HEK293 (cell line): ENCODE measurements around the gene HOXA10.

Experiments
- BCL11A ChIP-seq: fragments of 450-650 bp; formaldehyde crosslinking; IDR thresholded peaks from 2 replicates; pipeline ENCODE4 v1.5.1; 2016; ENCODE audit warnings: low read depth, missing biosample characterization, missing genetic modification characterization
- FEZF1 ChIP-seq: fragments of 450-650 bp; formaldehyde crosslinking; IDR thresholded peaks from 2 replicates; pipeline ENCODE4 v1.5.1; 2016; ENCODE audit warnings: missing biosample characterization, missing genetic modification characterization
- GFI1B ChIP-seq: fragments of 450-650 bp; formaldehyde crosslinking; IDR thresholded peaks from 2 replicates; pipeline ENCODE4 v1.5.1; 2016; ENCODE audit warnings: missing biosample characterization, missing genetic modification characterization
- IKZF3 ChIP-seq: fragments of 450-650 bp; IDR thresholded peaks from 2 replicates; pipeline ENCODE4 v1.5.0; 2018; ENCODE audit warnings: missing biosample characterization, mild to moderate bottlenecking, missing genetic modification characterization, moderate library complexity
- KLF7 ChIP-seq: fragments of 450-650 bp; formaldehyde crosslinking; IDR thresholded peaks from 2 replicates; pipeline ENCODE4 v1.5.1; 2016; ENCODE audit warnings: missing biosample characterization, missing genetic modification characterization, borderline replicate concordance
- MYNN ChIP-seq: fragments of 450-650 bp; formaldehyde crosslinking; IDR thresholded peaks from 2 replicates; pipeline ENCODE4 v1.5.1; 2016; ENCODE audit warnings: missing biosample characterization, missing genetic modification characterization, borderline replicate concordance
- PATZ1 ChIP-seq: fragments of 450-650 bp; formaldehyde crosslinking; IDR thresholded peaks from 2 replicates; pipeline ENCODE4 v1.5.1; 2016; ENCODE audit warnings: missing biosample characterization, missing genetic modification characterization
- SALL2 ChIP-seq: fragments of 450-650 bp; formaldehyde crosslinking; IDR thresholded peaks from 2 replicates; pipeline ENCODE4 v1.5.0; 2017; ENCODE audit warnings: missing biosample characterization, mild to moderate bottlenecking, missing genetic modification characterization, borderline replicate concordance
- SCRT1 ChIP-seq: fragments of 450-650 bp; formaldehyde crosslinking; IDR thresholded peaks from 2 replicates; pipeline ENCODE4 v1.5.1; 2016; ENCODE audit warnings: missing biosample characterization, missing genetic modification characterization, borderline replicate concordance
- SCRT2 ChIP-seq: fragments of 450-650 bp; formaldehyde crosslinking; IDR thresholded peaks from 2 replicates; pipeline ENCODE4 v1.5.1; 2016; ENCODE audit warnings: missing biosample characterization, missing genetic modification characterization
- WT1 ChIP-seq: fragments of 450-650 bp; formaldehyde crosslinking; IDR thresholded peaks from 2 replicates; pipeline ENCODE4 v1.5.1; 2016; ENCODE audit warnings: missing biosample characterization, missing genetic modification characterization
- ZBTB1 ChIP-seq: fragments of 450-650 bp; formaldehyde crosslinking; IDR thresholded peaks from 2 replicates; pipeline ENCODE4 v1.5.1; 2016; ENCODE audit warnings: missing biosample characterization, missing genetic modification characterization
- ZBTB11 ChIP-seq: fragments of 450-650 bp; formaldehyde crosslinking; conservative IDR thresholded peaks from 2 replicates; pipeline ENCODE4 v1.5.1; 2016; ENCODE audit warnings: low read depth, missing biosample characterization, missing genetic modification characterization
- ZBTB21 ChIP-seq: fragments of 450-650 bp; formaldehyde crosslinking; IDR thresholded peaks from 2 replicates; pipeline ENCODE4 v1.5.1; 2017; ENCODE audit warnings: missing biosample characterization, missing genetic modification characterization
- ZIC2 ChIP-seq: fragments of 450-650 bp; formaldehyde crosslinking; IDR thresholded peaks from 2 replicates; pipeline ENCODE4 v1.5.1; 2016; ENCODE audit warnings: missing biosample characterization, missing genetic modification characterization
- ZNF114 ChIP-seq: fragments of 450-650 bp; formaldehyde crosslinking; IDR thresholded peaks from 2 replicates; pipeline ENCODE4 v1.5.0; 2017; ENCODE audit warnings: missing biosample characterization, missing genetic modification characterization
- ZNF146 ChIP-seq: fragments of 450-650 bp; formaldehyde crosslinking; IDR thresholded peaks from 2 replicates; pipeline ENCODE4 v1.5.1; 2016; ENCODE audit warnings: missing biosample characterization, missing genetic modification characterization
- ZNF211 ChIP-seq: fragments of 450-650 bp; formaldehyde crosslinking; IDR thresholded peaks from 2 replicates; pipeline ENCODE4 v1.5.1; 2016; ENCODE audit warnings: low read depth, missing biosample characterization, missing genetic modification characterization
- ZNF248 ChIP-seq: fragments of 450-650 bp; formaldehyde crosslinking; IDR thresholded peaks from 2 replicates; pipeline ENCODE4 v1.5.1; 2017; ENCODE audit warnings: missing biosample characterization, missing genetic modification characterization
- ZNF311 ChIP-seq: fragments of 450-650 bp; formaldehyde crosslinking; IDR thresholded peaks from 2 replicates; pipeline ENCODE4 v1.5.1; 2017; ENCODE audit warnings: missing biosample characterization, missing genetic modification characterization, borderline replicate concordance
- ZNF404 ChIP-seq: fragments of 450-650 bp; formaldehyde crosslinking; IDR thresholded peaks from 2 replicates; pipeline ENCODE4 v1.5.1; 2017; ENCODE audit warnings: missing biosample characterization, missing genetic modification characterization
- ZNF416 ChIP-seq: fragments of 450-650 bp; formaldehyde crosslinking; IDR thresholded peaks from 2 replicates; pipeline ENCODE4 v1.5.1; 2016; ENCODE audit warnings: missing biosample characterization, missing genetic modification characterization
- ZNF529 ChIP-seq: fragments of 450-650 bp; formaldehyde crosslinking; IDR thresholded peaks from 2 replicates; pipeline ENCODE4 v1.5.1; 2017; ENCODE audit warnings: missing genetic modification characterization, missing biosample characterization; ENCODE audit not compliant: insufficient replicate concordance
- ZNF548 ChIP-seq: fragments of 450-650 bp; formaldehyde crosslinking; IDR thresholded peaks from 2 replicates; pipeline ENCODE4 v1.5.1; 2016; ENCODE audit warnings: missing biosample characterization, missing genetic modification characterization
- ZNF571 ChIP-seq: fragments of 450-650 bp; formaldehyde crosslinking; IDR thresholded peaks from 2 replicates; pipeline ENCODE4 v1.5.0; 2017; ENCODE audit warnings: missing biosample characterization, missing genetic modification characterization
- ZNF830 ChIP-seq: fragments of 450-650 bp; IDR thresholded peaks from 2 replicates; pipeline ENCODE4 v1.5.0; 2018; ENCODE audit warnings: missing biosample characterization, missing genetic modification characterization, low read depth, mild to moderate bottlenecking, moderate library complexity
- ZNF837 ChIP-seq: fragments of 450-650 bp; formaldehyde crosslinking; IDR thresholded peaks from 2 replicates; pipeline ENCODE4 v1.5.1; 2016; ENCODE audit warnings: missing biosample characterization, missing genetic modification characterization
- ZXDB ChIP-seq: fragments of 450-650 bp; formaldehyde crosslinking; IDR thresholded peaks from 2 replicates; pipeline ENCODE4 v1.5.1; 2016; ENCODE audit warnings: missing biosample characterization, missing genetic modification characterization
- TF ChIP-seq, protein P1 (sequence below): fragments of 450-650 bp; IDR thresholded peaks from 2 replicates; pipeline ENCODE4 v1.5.1; 2018; ENCODE audit warnings: missing biosample characterization, mild to moderate bottlenecking, missing genetic modification characterization
- TF ChIP-seq, protein P2 (sequence below): fragments of 450-650 bp; formaldehyde crosslinking; IDR thresholded peaks from 2 replicates; pipeline ENCODE4 v1.5.1; 2017; ENCODE audit warnings: missing biosample characterization, missing genetic modification characterization
- TF ChIP-seq, protein P3 (sequence below): fragments of 450-650 bp; formaldehyde crosslinking; IDR thresholded peaks from 2 replicates; pipeline ENCODE4 v1.5.1; 2016; ENCODE audit warnings: missing biosample characterization, missing genetic modification characterization

The HOXA10 gene

DNA sequence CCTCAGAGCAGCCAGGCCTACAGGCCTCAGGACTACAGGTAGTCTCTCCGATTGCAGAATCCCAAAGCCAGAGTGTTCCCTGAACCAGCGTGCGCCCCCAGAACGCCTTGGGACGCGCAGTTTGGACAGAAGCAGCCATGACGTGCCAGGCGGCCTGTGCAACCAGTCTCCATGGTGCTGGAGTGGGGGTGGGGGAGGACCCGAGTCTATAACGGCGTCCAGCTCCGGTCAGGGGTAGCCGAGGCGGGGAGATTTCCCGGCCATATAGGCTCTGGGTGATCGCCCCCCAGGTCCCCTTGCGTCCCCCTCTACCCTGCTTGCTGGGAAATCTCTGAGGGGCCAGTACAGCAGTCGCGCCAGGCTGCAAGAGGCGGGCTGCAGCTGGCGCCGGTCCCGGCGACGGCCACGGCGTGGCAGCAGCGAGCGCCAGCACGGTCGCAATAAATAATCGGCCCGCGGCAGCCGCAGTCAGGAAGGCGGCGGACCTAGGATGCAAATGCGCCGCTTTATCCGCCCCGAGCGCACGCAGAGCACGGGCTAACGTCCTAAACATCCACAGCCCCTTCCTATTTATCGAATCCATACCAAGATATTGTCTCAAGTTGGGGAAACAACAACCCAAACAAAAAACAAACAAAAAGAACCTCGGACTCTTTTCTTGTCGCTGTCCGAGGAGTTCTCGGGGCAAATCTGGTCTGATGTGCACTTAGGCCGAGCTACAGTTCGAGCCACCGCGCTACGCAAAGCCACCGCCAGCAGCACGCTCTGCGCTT is 23.4 kb downstream of the HOXA10 start (continued):
- TF ChIP-seq ZNF830, result no peak
- no peak for TF ChIP-seq ZBTB1
- TF ChIP-seq KLF7, result no peak
- no peak for TF ChIP-seq ZNF837 (tag by site-specific recombination)
- TF ChIP-seq, protein P1, sequence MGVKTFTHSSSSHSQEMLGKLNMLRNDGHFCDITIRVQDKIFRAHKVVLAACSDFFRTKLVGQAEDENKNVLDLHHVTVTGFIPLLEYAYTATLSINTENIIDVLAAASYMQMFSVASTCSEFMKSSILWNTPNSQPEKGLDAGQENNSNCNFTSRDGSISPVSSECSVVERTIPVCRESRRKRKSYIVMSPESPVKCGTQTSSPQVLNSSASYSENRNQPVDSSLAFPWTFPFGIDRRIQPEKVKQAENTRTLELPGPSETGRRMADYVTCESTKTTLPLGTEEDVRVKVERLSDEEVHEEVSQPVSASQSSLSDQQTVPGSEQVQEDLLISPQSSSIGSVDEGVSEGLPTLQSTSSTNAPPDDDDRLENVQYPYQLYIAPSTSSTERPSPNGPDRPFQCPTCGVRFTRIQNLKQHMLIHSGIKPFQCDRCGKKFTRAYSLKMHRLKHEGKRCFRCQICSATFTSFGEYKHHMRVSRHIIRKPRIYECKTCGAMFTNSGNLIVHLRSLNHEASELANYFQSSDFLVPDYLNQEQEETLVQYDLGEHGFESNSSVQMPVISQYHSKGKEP, result 0 out of 2 replicates have a peak, but pooled peaks have one; percentile 24
- TF ChIP-seq ZNF404 (tag by site-specific recombination), result no peak
- TF ChIP-seq ZNF571 (tag by site-specific recombination), result no peak
- TF ChIP-seq WT1 (tag by site-specific recombination), result no peak
- TF ChIP-seq ZNF146 (tag by site-specific recombination), result no peak
- no peak for TF ChIP-seq ZNF211 (tag by site-specific recombination)
- TF ChIP-seq ZNF548 (tag by site-specific recombination), result no peak
- no peak for TF ChIP-seq ZBTB11
- peak; percentile 20; the same call in 1 of the 2 replicates for TF ChIP-seq FEZF1
- TF ChIP-seq, protein P2, sequence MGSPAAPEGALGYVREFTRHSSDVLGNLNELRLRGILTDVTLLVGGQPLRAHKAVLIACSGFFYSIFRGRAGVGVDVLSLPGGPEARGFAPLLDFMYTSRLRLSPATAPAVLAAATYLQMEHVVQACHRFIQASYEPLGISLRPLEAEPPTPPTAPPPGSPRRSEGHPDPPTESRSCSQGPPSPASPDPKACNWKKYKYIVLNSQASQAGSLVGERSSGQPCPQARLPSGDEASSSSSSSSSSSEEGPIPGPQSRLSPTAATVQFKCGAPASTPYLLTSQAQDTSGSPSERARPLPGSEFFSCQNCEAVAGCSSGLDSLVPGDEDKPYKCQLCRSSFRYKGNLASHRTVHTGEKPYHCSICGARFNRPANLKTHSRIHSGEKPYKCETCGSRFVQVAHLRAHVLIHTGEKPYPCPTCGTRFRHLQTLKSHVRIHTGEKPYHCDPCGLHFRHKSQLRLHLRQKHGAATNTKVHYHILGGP (tag by site-specific recombination), result no peak
- no peak for TF ChIP-seq ZNF416 (tag by site-specific recombination)
- TF ChIP-seq SCRT2 (tag by site-specific recombination), result peak; percentile 86
- TF ChIP-seq IKZF3 (tag by site-specific recombination), result no peak
- TF ChIP-seq GFI1B (tag by site-specific recombination), result no peak
- TF ChIP-seq, protein P3, sequence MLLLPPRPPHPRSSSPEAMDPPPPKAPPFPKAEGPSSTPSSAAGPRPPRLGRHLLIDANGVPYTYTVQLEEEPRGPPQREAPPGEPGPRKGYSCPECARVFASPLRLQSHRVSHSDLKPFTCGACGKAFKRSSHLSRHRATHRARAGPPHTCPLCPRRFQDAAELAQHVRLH, result no peak
- TF ChIP-seq BCL11A (tag by site-specific recombination), result peak; percentile 32; the same call in 1 of the 2 replicates
- no peak for TF ChIP-seq SALL2 (tag by site-specific recombination)
- 0 out of 2 replicates have a peak, but pooled peaks have one; percentile 8 for TF ChIP-seq ZXDB
- TF ChIP-seq PATZ1 (tag by site-specific recombination), result peak; percentile 63
- no peak for TF ChIP-seq ZNF248
- no peak for TF ChIP-seq ZBTB21
- TF ChIP-seq ZNF529 (tag by site-specific recombination), result no peak
- no peak for TF ChIP-seq ZNF114 (tag by site-specific recombination)
- 0 out of 2 replicates have a peak, but pooled peaks have one; percentile 5 for TF ChIP-seq ZIC2 (tag by site-specific recombination)
- peak; percentile 62 for TF ChIP-seq SCRT1
- TF ChIP-seq MYNN (tag by site-specific recombination), result no peak
- no peak for TF ChIP-seq ZNF311 (tag by site-specific recombination)
